HG03025 (cell line): Measurements from ENCODE around the gene C6orf136.
A peak's percentile ranks its signal among the peaks of the same experiment; 100 is the strongest.
"Not testable (repeated sequence)": the region's sequence is repeated elsewhere in the genome, so short reads cannot be mapped to it uniquely, and the experiment has no call there.

ENCODE experiments used
- ATAC-seq: cut with Tn5 transposase; IDR thresholded peaks from one replicate; pipeline ENCODE4 v1.9.1; 2021; ENCODE audit warnings: mild to moderate bottlenecking, moderate library complexity; ENCODE audit not compliant: unreplicated experiment, low FRiP score

C6orf136 gene, protein sequence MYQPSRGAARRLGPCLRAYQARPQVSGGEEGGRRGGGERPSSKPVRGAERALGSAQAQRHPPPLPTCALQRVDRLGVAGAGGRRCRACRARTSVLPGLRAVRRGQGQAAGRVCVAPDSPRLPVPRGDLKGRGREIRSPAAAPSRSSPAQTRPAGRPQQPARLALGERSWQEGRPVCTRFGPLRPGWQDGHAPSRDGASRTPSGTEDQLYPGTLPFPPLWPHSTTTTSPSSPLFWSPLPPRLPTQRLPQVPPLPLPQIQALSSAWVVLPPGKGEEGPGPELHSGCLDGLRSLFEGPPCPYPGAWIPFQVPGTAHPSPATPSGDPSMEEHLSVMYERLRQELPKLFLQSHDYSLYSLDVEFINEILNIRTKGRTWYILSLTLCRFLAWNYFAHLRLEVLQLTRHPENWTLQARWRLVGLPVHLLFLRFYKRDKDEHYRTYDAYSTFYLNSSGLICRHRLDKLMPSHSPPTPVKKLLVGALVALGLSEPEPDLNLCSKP

DNA sequence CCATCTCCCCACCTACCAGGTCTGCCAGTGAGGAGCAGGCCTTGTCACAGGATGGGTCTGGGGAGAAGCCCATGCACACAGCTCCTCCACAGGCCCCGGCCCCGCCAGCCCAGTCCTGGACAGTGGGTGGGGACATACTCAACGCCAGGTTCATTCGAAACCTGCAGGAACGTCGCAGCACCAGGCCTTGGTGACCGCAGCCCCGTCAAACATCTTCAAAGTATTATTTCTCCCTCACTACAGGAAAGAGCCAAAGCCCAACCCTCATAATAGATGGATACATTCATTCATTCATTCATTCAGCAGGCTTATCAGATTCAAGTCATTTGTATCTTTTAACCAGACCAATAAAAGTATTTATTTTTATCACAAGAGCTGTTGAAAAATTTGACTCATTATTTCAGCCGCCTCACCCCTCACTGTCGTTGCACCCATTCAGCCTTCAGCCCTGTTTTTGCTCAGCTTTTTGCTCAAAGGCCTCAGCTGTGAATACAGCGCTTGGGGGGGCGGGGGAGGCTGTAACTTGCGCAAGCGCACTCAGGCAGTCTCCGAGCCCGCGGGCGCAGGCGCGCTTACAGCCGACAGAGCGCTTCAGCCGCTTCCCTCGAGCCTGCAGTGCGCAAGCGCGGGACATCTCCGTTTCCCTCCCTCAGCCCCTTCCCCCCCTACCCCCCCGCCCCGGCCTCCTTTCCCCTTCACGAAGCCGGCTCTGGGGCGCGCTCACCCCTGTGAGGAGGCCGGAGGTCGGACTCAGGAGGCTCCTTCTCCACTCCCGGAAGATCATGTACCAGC lies at the start of gene C6orf136:
Gene C6orf136, plus strand, starts transcription at position 684 of the 792 bp plus-strand sequence. Its CDS starts 99 bp downstream, at position 783.
- peak; percentile 42 for ATAC-seq

DNA sequence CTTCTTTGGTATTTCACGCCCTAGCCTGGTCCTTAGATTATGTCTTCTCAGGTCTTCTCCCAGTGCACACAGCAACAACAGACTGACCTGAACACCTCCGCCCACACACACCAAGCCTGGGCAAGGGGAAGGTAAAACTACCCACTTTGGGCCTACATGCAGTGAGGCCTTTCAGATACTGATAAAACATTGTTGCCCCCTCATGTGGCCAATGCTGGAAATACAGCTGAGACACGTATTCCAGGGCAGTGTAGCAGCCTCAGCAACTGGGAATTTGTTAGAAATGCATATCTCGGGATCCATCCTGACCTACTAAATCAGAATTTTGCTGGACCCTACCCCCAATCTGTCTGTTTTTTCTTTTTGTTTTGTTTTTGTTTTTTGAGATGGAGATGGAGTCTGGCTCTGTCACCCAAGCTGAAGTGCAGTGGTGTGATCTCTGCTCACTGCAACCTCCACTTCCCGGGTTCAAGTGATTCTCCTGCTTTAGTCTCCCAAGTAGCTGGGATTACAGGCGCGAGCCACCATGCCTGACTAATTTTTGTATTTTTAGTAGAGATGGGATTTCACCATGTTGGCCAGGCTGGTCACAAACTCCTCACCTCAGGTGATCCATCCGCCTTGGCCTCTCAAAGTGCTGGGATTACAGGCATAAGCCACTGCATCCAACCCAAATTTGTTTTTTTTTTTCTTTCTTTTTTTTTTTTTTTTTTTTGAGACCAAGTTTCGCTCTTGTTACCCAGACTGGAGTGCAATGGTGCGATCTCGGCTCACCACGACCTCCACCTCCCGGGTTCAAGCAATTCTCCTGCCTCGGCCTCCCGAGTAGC lies 49.4 kb upstream of the C6orf136 start:
- ATAC-seq: not testable (repeated sequence)

DNA sequence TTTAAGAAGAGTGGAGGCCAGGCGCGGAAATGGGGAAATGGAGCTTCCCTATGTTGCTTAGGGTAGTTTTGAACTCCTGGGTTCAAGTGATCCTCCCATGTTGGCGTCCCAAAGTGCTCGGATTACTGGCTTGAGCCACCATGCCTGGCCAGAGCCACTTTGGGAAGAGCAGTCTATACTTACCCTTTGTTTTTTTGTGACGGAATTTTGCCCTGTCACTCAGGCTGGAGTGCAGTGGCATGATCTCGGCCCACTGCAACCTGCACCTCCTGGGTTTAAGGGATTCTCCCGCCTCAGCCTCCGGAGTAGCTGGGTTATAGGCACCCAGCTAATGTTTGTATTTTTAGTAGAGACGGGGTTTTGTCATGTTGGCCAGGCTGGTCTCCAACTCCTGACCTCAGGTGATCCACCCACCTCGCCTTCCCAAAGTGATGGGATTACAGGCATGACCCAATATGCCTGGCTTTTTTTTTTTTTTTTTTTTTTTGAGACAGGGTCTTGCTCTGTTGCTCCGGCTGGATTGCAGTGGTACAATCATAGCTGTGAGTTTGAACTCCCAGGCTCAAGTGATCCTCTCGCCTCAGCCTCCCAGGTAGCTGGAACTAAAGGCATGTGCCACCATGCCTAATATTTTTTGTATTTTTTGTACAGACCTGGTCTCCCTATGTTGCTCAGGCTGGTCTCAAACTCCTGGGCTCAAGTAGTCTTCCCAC lies 47.9 kb upstream of the C6orf136 start:
- no peak for ATAC-seq

DNA sequence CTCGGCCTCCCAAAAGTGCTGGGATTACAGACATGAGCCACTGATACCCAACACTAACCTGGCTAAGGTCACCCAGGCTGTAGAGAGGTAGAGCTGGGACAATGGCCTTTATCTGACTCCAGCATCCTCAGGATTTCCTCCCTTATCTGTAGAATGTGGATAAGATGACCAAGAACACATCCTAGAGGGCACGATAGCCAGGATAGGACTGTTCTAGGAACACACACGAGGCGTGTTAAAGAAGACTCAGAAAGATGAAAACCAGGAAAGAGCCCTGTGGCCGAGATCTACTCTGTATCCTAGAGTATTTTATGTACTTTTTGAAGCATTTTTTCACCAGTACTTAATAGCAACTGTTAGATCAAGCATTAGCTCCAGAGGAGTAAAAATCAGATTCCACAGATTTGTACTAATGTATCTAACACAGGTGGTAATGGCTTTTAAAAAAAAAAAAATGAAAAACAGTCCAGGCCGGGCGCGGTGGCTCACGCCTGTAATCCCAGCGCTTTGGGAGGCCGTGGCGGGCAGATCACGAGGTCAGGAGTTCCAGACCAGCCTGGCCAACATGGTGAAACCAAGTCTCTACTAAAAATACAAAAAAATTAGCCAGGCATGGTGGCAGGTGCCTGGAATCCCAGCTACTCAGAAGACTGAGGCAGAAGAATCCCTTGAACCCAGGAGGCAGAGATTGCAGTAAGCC lies 47.2 kb upstream of the C6orf136 start:
- ATAC-seq: no peak

DNA sequence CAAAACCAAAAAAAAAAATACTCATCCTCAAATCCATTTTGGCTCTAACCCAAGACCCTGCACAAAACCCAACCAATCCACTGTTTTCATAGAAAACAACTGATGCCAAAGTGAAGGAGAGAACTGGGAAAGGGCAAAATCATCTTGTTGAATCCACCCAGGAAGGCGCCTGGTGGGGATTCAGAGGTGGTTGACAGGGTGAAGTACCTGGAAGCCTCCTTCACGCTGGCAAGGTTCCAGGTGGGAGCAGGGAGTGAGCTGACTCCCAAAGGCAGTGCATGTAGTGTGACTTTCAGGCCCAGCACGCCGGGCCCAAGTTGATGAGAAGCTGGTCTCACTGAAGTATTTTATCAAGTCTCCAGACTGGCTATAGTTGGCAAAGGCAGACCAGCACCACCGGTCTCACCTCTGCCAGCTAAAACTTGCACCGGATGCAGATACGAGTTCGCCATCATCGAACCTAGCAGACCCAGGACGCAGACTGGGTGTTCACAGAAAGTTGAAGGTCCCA lies 46.4 kb upstream of the C6orf136 start:
- no peak for ATAC-seq

DNA sequence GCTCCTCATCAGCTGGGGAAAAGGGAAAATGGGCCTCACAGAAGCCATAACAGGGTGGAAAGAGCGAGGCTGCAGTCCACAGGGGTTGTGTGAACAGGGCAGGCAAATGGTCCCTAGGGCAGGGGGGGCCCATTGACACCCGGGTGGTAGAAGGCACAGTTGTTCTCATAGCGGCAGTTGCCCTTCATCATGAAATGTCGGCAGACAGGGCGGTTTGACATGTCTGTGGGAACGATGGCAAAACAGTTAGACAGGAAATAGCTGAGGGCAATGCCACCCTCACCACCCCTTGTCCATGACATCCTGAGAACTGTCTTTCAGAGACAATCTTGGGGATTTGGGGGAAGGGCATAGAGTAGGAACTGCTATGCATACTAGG lies 45.5 kb upstream of the C6orf136 start:
- no peak for ATAC-seq

DNA sequence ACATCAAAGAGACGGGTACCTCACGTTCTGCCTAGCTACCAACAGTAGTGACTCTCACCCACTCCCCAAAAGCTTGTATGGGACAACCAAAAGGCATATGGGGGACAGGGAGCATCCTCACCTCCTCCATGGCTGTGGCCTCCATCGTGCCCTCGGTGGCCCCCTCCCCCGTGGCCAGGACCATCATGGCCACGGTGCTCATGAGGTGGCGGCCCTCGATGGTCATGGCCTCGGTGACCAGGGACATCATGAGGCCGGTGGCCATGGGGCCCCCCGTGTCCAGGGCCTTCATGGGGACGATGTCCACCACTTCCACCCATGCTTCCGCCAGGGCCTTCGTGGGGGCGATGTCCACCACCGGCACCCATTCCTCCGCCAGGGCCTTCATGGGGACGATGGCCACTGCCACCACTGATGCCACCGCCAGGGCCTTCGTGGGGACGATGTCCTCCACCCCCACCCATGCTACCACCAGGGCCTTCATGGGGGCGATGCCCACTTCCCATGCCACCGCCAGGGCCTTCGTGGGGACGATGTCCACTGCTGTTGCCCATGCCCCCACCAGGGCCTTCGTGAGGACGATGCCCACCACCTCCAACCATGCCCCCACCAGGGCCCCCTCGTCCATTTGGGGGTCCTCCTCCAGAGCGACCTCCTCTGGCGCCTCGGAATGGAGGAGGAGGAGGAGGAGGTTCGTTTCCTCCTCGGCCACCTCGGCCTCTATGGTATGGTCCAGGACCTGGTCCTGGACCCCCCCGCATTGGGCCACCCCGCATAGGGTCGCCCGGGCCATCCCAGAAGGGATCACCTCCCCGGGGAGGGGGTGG lies 44.9 kb upstream of the C6orf136 start:
- ATAC-seq: no peak

DNA sequence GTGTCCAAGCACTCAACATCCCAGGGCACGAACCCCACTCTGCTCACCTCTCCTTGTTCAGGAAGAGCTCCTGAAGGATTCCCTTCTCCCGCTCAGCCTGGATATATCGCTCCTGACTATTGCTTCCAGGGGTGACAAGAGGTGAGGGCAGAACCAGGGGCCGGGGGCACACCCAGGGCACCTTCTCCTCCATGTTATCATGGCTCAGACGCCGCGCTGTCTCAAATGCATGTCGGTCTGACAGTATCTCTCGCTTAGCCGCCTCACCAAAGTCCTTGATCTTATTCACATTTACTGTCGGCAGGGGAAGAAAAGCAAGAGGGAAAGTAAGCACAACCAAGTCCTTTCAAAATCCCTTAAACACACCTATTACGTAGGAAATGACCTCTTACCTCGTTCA lies 43.0 kb upstream of the C6orf136 start:
- no peak for ATAC-seq

DNA sequence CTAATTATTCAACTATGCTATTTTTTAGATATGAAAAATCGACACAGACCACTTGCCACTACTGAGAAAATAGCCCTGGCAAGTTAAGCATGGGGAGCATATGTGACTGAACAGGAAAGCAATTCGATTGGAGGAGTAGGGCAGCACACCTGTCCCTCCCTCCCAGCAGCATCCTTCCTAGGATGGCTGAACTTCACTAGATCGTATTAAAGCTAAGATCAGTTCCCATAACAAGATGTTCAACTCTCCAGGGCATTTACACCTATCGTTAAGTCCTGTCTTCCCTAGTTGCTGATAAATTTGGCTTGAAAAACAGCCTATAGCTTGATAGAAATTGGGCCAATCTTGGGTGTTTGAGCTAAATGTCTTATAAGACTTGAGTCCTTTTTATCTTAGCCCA lies 36.9 kb upstream of the C6orf136 start:
- no peak for ATAC-seq

DNA sequence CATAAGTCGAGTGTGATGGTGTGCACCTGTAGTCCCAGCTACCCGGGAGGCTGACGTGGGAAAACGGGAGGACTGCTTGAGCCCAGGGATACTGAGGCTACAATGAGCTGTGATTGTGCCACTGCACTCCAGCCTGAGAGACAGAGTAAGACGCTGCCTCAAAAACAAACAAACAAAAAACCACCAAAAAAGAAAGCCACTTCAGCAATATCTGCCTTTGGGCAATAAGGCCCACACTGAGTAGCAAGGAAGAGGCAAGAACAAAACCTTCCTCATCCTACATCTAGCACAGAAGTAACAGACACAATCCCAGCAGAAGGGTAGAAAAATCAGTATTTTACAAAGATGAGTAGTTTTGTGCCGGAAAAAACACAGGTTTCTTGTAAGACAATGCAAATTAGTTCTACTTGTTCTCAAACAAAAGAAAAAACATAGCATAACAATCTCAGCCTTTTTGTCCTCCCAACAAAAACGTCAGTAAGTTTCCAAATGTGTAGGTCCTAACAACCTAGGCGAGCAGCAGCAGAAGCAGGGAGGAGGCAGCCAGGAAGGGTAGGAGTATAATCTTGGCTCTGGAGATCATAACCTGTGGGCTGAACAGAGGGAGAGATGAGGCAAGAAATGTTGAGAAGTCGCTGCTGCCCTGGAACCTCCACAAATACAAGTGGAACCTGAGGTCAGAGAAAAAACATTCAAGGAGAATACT lies 35.6 kb upstream of the C6orf136 start:
- no peak for ATAC-seq

DNA sequence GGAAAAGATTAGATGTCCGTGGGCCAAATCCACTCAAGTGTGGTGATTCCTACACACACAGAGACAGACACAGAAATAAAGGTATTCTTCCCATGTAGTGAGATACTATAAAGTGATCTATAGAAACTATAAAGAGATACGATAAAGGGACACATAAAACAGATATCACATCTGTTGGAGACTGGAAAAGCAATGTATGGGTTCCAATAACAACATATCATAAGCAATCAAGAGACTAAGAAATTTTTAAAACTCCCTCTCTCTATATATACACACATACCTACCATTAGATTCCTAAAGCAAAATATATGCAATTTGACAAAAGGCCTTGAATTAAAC lies 35.1 kb upstream of the C6orf136 start:
- no peak for ATAC-seq

DNA sequence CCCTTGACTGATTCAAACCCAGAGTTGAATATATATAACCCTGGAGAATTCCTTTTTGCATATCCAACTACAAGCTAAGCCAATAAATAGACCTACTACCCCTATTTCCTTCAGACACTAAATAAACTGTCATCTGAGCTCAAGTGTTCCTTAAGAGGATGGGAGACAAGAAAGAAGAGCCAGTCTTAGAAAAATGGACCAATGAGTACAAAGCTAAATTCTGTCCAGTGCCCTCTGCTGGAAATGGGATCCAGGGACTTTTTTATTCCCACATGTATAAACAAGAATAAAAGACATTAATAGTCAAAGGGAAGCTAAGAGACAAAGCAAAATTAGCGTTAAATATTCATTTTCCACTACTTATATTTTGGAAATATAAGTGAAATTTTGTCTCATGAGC lies 34.7 kb upstream of the C6orf136 start:
- no peak for ATAC-seq

DNA sequence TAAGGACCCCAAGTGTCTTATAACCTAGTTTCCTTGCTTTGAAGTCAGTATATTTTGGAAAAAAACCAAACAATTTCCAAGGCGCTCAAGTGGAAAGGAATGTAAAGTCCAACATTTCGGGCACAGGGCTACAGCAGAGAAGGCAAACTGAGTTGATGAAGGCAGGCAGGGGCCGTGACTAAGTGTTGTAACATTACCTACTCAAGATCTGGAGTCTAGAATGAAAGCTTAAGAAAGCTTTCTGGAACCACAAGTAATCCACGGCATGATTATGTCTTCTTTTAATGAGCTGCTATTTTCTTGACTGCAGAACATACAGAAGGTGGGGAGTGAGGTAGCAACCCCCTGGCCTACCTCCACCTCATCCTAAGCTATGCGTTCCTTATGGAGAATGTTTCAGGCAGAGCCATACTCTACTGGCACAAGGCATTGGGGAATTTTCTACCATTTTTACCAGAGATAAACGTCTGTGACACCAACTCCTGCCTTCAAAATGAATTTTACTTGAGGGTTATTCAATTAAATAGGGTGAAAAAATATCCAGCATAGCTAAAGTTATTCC lies 34.2 kb upstream of the C6orf136 start:
- no peak for ATAC-seq

DNA sequence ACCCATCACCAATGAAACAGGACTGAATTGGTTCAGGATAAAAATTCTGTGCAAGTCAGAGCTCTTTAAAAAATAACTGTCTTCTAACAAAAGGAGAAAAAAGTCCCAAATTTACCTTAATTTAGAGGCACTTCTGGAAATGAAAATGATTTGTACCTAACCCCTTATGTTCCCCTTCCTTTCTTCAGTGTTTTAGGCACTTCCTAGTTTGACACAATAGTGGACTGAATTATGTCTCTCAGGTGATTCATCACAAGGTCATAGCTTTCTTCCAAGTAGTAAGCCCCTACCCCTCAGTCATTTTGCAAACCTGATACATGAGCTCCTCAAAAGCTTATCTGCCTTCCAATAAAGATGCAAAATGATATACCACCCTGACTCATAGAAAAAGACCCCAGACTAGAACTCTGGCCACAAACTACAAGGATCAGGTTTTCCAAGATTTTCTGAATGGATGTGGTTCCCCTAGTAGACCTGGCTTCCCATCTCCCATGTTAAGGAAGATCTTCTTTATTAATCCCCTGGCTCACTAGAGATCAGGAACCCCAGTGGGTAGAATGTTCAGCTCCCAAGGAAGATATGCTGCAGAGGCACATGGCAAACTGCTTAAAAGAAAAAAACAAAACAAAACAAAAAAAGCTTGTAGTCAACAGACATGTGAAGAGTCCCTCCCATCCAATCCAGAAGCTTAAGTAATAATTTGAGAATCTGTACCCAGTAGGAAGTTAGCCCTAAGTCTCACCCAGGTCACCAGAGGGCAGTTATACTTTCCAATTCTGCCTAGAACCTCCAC lies 33.5 kb upstream of the C6orf136 start:
- no peak for ATAC-seq

DNA sequence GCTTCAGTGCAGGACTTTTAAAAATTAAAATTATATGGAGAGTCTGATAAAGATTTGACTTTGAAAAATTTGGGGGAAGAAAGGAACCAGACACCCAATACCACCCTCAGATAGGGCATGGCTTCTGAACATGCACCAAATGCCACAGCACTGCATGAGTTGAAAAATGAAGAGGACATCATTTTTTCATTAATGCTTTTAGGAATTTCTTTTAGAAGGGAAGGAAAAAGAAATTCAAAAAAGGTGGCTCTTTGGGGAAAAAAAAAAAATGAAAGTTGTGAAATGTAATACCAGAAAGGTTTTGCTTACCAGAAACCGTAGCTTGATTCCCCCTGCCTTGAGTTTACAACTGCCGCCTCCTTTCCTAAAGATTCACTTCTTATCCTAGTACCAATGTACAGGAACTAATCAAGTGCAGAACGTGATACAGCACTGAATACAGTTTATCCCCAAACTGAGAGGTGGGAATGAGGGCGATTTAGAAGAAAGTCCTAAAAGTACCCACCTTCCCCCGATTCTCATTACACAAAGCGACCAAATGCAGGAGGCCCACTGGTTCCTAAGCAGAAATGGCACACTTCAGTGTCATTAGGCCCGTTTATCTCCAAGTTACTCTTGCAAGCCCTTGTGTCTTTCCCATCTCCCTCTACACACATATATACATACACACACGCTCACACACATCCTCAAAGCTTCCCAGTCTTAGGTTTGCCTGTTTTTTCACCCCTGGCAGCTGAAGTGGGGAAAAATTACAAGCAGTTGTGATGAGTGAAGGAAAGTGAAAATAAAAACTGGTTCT lies 32.7 kb upstream of the C6orf136 start:
- no peak for ATAC-seq

DNA sequence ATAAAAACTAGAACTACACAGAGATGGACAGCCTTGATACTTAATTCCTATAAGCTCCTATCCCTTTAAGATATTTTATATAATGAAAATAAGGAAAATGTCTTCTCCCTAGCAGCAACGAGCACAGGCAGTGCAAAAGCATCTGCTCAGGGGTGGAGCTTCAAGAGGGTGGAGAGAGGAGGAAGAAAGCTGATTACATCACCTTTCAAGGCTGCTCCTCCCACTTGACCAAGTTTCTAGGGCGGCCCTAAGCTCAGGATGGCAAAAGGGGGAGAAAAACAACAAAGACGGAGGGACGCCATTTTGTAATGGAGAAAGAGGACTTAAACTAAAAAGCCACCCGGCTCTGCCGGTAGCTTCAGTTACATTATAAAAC lies 32.1 kb upstream of the C6orf136 start:
- no peak for ATAC-seq
